Hepatocyte (in vitro differentiated cells): ENCODE results near the gene VAV2. TPM values are rescaled to one million over a fixed set of nuclear protein-coding genes. Genes with fewer than 3 reads are reported as not detected.
A peak's percentile ranks its signal among the peaks of the same experiment; 100 is the strongest.

ENCODE experiments used
- DNase-seq: peaks from one replicate; pipeline ENCODE4 v3.0.0-alpha.2; 2016; ENCODE audit warnings: low spot score
- H2AFZ ChIP-seq: fragments of 200-600 bp; sonication (generic); 2 replicates; pipeline ENCODE4 v1.6.0; 2016; ENCODE audit warnings: antibody characterized with exemption, mild to moderate bottlenecking
- H3K27ac ChIP-seq: fragments of 200-600 bp; sonication (generic); 2 replicates; pipeline ENCODE4 v1.5.1; 2016; ENCODE audit warnings: mild to moderate bottlenecking
- H3K27me3 ChIP-seq: fragments of 200-600 bp; sonication (generic); 2 replicates; pipeline ENCODE4 v1.6.1; 2016
- H3K36me3 ChIP-seq: fragments of 200-600 bp; sonication (generic); replicated peaks from 2 replicates; pipeline ENCODE4 v1.5.1; 2016; ENCODE audit warnings: low read depth; ENCODE audit not compliant: insufficient read depth
- H3K4me1 ChIP-seq: fragments of 200-600 bp; sonication (generic); 2 replicates; pipeline ENCODE4 v1.5.1; 2016; ENCODE audit warnings: mild to moderate bottlenecking, moderate library complexity; ENCODE audit not compliant: insufficient read depth
- H3K4me2 ChIP-seq: fragments of 200-600 bp; sonication (generic); 2 replicates; pipeline ENCODE4 v1.6.0; 2016
- H3K4me3 ChIP-seq: fragments of 200-600 bp; sonication (generic); 2 replicates; pipeline ENCODE4 v1.5.1; 2016; ENCODE audit warnings: mild to moderate bottlenecking
- H3K79me2 ChIP-seq: fragments of 200-600 bp; sonication (generic); 2 replicates; pipeline ENCODE4 v1.6.0; 2017; ENCODE audit warnings: mild to moderate bottlenecking
- H3K9me2 ChIP-seq: fragments of 200-600 bp; sonication (generic); replicated peaks from 2 replicates; pipeline ENCODE4 v1.6.0; 2017; ENCODE audit warnings: mild to moderate bottlenecking; ENCODE audit not compliant: insufficient read depth
- H3K9me3 ChIP-seq: fragments of 200-600 bp; sonication (generic); 2 replicates; pipeline ENCODE4 v1.5.1; 2016; ENCODE audit warnings: low read depth, mild to moderate bottlenecking
- H4K20me1 ChIP-seq: fragments of 200-600 bp; sonication (generic); 2 replicates; pipeline ENCODE4 v1.6.0; 2016; ENCODE audit warnings: mild to moderate bottlenecking; ENCODE audit not compliant: insufficient read depth, poor library complexity, severe bottlenecking
- CTCF ChIP-seq: fragments of 200-600 bp; sonication (generic); IDR thresholded peaks from 2 replicates; pipeline ENCODE4 v1.5.1; 2016; ENCODE audit warnings: antibody characterized with exemption, mild to moderate bottlenecking; ENCODE audit not compliant: poor library complexity
- EZH2 ChIP-seq: fragments of 200-600 bp; sonication (generic); IDR thresholded peaks from 2 replicates; pipeline ENCODE4 v1.6.1; 2016; ENCODE audit warnings: antibody characterized with exemption, mild to moderate bottlenecking, borderline replicate concordance
- EZH2phosphoT487 ChIP-seq: fragments of 200-600 bp; sonication (generic); IDR thresholded peaks from one replicate; pipeline ENCODE4 v1.6.1; 2018; ENCODE audit warnings: antibody characterized with exemption, mild to moderate bottlenecking, low read depth, moderate library complexity; ENCODE audit not compliant: unreplicated experiment, severe bottlenecking
- WGBS: methylation state at CpG from one replicate; pipeline ENCODE4 v1.1.6; 2016; ENCODE audit warnings: low lambda C conversion rate; ENCODE audit errors: missing lambda C conversion rate; 5-methylcytosine and 5-hydroxymethylcytosine counted together
- polyA plus RNA-seq: library from polyadenylated mRNA; unstranded; fragments of >200 nt; fragmentation: Nextera tagmentation; extraction: Ambion mirVana; gene quantifications from 2 replicates; pipeline ENCODE4 v1.2.1, GENCODE V29; 2016
- total RNA-seq: library from RNA; depleted of rRNA; stranded (reverse); fragments of >200 nt; gene quantifications from 2 replicates; pipeline ENCODE4 v1.2.3, GENCODE V29; 2014

Gene VAV2
- total and polyA plus RNA-seq, 2 experiments from 2014 or later: 24.9 to 27.7 TPM

- Histone ChIP-seq H3K9me3 (no peaks in the 10 kb centered on the region), H2AFZ (no peak overlapping the region), H3K4me2 (no peak overlapping the region), H3K79me2 (no peaks in the 10 kb centered on the region), H3K36me3 (no peaks in the 10 kb centered on the region), H3K4me3 (no peak overlapping the region), H4K20me1 (no peaks in the 10 kb centered on the region), H3K27ac (no peak overlapping the region), H3K9me2 (no peaks in the 10 kb centered on the region), H3K27me3 (no peaks in the 10 kb centered on the region), H3K4me1 (peaks cover 6% of the 10 kb centered on the region)
- no peak for DNase-seq
- WGBS: 95% methylated on average over 14 of the region's 14 CpGs
- no peak for TF ChIP-seq CTCF
- TF ChIP-seq EZH2: no peak
- no peak for TF ChIP-seq EZH2phosphoT487
Observed at GRCh38 chr9:133741716-133742115, 250.4 kb downstream of the VAV2 start.

GRCh38 chr9:133740911-133741310 lies 251.2 kb downstream of the VAV2 start:
- H3K27ac ChIP-seq: no peak overlapping the region
- H4K20me1 ChIP-seq: no peaks in the 10 kb centered on the region
- peaks cover 6% of the 10 kb centered on the region for H3K4me1 ChIP-seq
- H3K27me3 ChIP-seq: no peaks in the 10 kb centered on the region
- H3K36me3 ChIP-seq: no peaks in the 10 kb centered on the region
- no peak overlapping the region for H3K4me3 ChIP-seq
- H3K9me3 ChIP-seq: no peaks in the 10 kb centered on the region
- no peak for DNase-seq
- H3K79me2 ChIP-seq: no peaks in the 10 kb centered on the region
- 88% methylated on average over 8 of the region's 8 CpGs for WGBS
- no peak overlapping the region for H2AFZ ChIP-seq
- TF ChIP-seq EZH2 (no peak), EZH2phosphoT487 (no peak), CTCF (no peak)
- no peak overlapping the region for H3K4me2 ChIP-seq
- H3K9me2 ChIP-seq: no peaks in the 10 kb centered on the region

- Histone ChIP-seq H3K9me3 (no peaks in the 10 kb centered on the region), H3K27ac (peak overlapping the region; percentile 28), H3K4me1 (peaks cover 6% of the 10 kb centered on the region), H3K4me2 (no peak overlapping the region), H4K20me1 (no peaks in the 10 kb centered on the region), H3K36me3 (no peaks in the 10 kb centered on the region), H3K9me2 (no peaks in the 10 kb centered on the region), H3K4me3 (no peak overlapping the region), H2AFZ (no peak overlapping the region), H3K79me2 (no peaks in the 10 kb centered on the region), H3K27me3 (no peaks in the 10 kb centered on the region)
- 75% methylated on average over 17 of the region's 17 CpGs for WGBS
- TF ChIP-seq CTCF: no peak
- TF ChIP-seq EZH2phosphoT487: no peak
- no peak for TF ChIP-seq EZH2
- peak; percentile 60 for DNase-seq
Observed at GRCh38 chr9:133739408-133740280, 252.5 kb downstream of the VAV2 start.
